SK-N-MC (cell line): Measurements from ENCODE around the gene ADARB1.

Source experiments
- EZH2 ChIP-seq: fragments of 200-600 bp; sonication (generic); IDR thresholded peaks from one replicate; pipeline ENCODE4 v1.6.1; 2017; ENCODE audit warnings: antibody characterized with exemption
- FOXP2 ChIP-seq: optimal IDR thresholded peaks from 2 replicates; pipeline ENCODE3; 2011; ENCODE audit warnings: mild to moderate bottlenecking, moderate library complexity; ENCODE audit not compliant: insufficient read depth; ENCODE audit errors: extremely low read length, control extremely low read depth
- POLR2AphosphoS5 ChIP-seq: IDR thresholded peaks from 2 replicates; pipeline ENCODE4 v1.6.1; 2012; ENCODE audit warnings: mild to moderate bottlenecking, low read depth, low read length, borderline replicate concordance

DNA sequence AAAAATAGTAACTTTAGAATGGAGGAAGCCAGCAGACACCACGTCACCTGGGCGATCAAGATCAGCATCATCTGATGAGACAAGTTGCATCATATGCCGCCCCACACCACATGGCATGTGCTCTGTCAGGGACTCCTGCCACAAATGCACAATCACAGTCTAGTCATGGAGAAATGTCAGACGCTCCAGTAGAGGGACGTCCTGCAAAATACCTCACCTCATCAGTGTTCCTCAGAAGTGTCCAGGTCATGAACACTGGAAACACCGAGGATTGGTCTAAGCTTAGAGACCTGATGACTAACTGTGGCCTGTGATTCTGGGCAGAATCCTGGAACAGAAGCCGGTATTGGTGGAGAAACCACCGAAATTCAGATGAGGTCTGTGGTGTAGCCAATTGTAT is 14.3 kb downstream of the ADARB1 start:
- TF ChIP-seq POLR2AphosphoS5 (no peak), EZH2 (no peak), FOXP2 (no peak)
